Measurements from ENCODE around the gene RCSD1.

The RCSD1 gene

DNA sequence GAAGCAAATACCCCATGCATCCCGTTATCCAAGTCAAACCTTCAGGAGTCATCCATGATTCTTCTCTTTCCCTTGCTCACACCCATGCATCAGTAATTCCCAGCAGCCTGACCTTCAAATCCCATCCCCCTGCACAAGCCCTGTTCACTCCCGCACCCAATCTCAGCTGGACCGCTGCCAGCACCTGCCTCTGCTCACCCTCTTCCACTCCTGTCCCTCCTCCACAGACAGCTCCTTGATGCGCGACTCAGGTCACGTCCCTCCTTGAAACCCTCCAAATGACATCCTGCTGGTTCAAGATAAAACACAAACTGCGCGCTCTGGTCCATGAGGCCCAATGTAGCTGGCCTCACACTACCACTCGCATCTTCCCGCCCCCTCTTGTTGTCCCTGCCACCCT is 48.4 kb downstream of the RCSD1 start:
- TF ChIP-seq, protein P1, sequence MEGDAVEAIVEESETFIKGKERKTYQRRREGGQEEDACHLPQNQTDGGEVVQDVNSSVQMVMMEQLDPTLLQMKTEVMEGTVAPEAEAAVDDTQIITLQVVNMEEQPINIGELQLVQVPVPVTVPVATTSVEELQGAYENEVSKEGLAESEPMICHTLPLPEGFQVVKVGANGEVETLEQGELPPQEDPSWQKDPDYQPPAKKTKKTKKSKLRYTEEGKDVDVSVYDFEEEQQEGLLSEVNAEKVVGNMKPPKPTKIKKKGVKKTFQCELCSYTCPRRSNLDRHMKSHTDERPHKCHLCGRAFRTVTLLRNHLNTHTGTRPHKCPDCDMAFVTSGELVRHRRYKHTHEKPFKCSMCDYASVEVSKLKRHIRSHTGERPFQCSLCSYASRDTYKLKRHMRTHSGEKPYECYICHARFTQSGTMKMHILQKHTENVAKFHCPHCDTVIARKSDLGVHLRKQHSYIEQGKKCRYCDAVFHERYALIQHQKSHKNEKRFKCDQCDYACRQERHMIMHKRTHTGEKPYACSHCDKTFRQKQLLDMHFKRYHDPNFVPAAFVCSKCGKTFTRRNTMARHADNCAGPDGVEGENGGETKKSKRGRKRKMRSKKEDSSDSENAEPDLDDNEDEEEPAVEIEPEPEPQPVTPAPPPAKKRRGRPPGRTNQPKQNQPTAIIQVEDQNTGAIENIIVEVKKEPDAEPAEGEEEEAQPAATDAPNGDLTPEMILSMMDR (conservative IDR thresholded peaks at IDR 0.05; ENCODE audit: low read depth, low read length) = no peak
- no peak for DNase-seq (ENCODE audit: low read depth)
- no peak overlapping the region for H3K4me3 ChIP-seq (ENCODE audit: low read length)

DNA sequence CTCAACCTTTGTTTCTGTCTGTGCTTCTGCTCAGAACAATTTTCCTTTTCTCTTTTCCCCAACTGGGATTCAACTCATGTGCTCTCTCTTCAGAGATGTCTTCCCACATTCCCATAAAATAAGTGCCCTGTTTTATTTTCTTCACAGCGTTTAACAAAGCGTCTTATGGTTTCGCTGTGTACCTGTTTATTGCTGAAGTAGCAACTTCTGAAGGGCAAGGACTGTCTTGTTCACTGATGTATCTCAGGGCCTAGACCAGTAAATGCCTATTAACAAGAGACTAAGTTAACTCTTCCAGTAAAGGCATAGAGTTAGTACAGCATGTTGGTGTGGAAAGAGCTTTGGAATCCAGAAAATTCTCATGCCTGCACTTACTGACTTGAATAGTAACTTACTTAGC is 48.8 kb downstream of the RCSD1 start:
- no peak for DNase-seq (ENCODE audit: low read depth)
- H3K4me3 ChIP-seq (ENCODE audit: low read length) = no peak overlapping the region
- TF ChIP-seq, protein P1 (conservative IDR thresholded peaks at IDR 0.05; ENCODE audit: low read depth, low read length) = no peak

DNA sequence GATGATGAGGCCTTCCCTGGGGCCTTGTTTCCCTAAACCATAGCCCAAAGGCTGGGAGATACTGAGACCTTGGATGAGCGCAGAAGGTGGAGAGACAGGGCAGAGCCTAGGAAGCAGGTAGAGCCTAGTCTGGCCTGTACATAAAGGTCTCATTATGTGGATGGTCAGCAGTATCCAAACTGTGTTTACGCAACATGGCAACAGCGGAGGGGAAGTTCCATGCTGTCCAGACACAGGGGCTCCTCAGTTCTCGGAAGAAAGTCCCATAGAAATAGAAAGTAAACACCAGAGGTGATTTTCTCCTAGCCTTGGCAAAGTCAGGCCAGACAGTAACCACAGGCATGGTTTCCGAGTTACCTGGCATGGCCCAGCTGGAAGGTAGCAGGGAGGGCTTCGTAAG is 49.7 kb downstream of the RCSD1 start:
- DNase-seq (ENCODE audit: low read depth) = no peak
- TF ChIP-seq, protein P1 (conservative IDR thresholded peaks at IDR 0.05; ENCODE audit: low read depth, low read length) = no peak

DNA sequence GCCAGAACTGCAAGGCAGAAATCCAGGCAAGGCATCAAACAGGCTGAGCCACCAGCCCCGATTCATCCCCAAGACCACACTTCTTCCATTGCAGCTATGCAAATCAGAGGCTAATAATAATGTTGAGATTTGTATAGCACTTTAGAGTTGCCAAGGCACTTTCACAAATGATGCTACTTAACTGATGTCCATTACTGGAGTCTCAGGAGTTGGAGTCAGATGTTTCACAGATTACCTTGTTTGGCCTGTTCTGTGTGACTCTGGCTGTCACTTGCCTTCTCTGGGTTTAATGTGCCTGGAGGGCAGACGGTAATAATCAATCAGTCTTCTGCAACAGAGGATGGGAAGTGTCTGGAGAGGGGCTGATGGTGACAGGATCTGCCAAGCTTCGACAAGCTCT is 51.0 kb downstream of the RCSD1 start:
- no peak overlapping the region for H3K4me3 ChIP-seq (ENCODE audit: low read length)

More for the DNA sequence above, 49.7 kb downstream of the RCSD1 start:
- no peak overlapping the region for H3K4me3 ChIP-seq (ENCODE audit: low read length)

DNA sequence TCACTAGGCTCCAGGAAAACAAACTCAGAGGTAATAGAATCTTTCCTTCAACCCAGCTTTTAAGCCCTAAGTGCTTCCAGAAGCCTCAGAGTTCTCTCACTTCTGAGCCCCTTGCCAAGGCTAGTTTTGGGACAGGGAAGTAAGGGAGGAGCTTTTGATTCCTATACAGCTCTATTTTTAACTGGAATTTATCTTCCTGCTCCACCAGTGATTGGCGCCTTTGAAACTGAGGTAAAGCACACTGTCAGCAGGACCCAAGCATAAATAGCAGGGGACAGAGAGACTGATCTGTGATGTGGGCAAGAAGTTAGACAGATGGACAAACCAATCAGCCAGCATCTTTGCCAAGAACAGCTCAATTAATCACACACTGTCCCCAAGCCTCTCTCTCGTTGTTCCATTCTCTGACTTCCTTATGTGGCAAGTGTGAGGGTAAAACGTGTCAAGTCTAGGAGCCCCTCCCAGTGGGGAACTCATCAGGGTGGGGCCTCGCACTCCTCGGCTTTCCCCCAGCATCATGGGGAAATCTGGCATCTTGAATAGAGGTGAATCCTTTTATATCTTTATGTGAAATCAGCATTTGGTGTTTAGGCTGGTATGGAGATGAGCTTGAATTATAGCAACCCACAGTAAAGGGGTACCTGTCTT is 51.5 kb downstream of the RCSD1 start:
- TF ChIP-seq, protein P1 (conservative IDR thresholded peaks at IDR 0.05; ENCODE audit: low read depth, low read length) = no peak
- no peak overlapping the region for H3K4me3 ChIP-seq (ENCODE audit: low read length)
- DNase-seq (ENCODE audit: low read depth) = no peak

More for the DNA sequence above, 51.0 kb downstream of the RCSD1 start:
- TF ChIP-seq, protein P1 (conservative IDR thresholded peaks at IDR 0.05; ENCODE audit: low read depth, low read length) = no peak
- no peak for DNase-seq (ENCODE audit: low read depth)

DNA sequence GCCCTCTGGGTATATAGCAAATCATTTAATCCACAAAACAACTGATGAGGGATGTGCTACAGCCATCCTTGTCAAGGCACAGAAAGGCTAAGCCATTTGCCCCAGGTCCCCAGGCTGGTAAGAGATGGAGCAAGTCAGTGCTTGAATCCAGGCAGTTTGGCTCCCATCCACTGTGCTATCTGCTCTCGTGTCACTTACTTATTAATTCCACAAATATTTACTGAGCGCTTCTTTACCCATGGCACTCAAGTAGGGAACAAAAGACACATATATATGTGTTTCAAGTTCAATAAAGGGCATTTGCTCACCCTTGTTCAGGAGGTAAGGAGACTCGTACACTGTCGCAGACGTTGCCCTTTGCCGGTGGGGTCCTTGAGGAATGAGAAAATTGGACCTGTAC is 53.2 kb downstream of the RCSD1 start:
- no peak for DNase-seq (ENCODE audit: low read depth)
- no peak overlapping the region for H3K4me3 ChIP-seq (ENCODE audit: low read length)
- TF ChIP-seq, protein P1 (conservative IDR thresholded peaks at IDR 0.05; ENCODE audit: low read depth, low read length) = no peak
